ENCODE results near the gene LIN9.
"Not testable (repeated sequence)": the region's sequence is repeated elsewhere in the genome, so short reads cannot be mapped to it uniquely, and the experiment has no call there.

LIN9 gene

GRCh38 chr1:226210571-226211176 is 98.3 kb downstream of the LIN9 start:
- no peak for DNase-seq

GRCh38 chr1:226209307-226210059 is 99.5 kb downstream of the LIN9 start:
- no peak for DNase-seq

- DNase-seq, result no peak
Observed at GRCh38 chr1:226207048-226207447, 101.9 kb downstream of the LIN9 start.

DNA sequence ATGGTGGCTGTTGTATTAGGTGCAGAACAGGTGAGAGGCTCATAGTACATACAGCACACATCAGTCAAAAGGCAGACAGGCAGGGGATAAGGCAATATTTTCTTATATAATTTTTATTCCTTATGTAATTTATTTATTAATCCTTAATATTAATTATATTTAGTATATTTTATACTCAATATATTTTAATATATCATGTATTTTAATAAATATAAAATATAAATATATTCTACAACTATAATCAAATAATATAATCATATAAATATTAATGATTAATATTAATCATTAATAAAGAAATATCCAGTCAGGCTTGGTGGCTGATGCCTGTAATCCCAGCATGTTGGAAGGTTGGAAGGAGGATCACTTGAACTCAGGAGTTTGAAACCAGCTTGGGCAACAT is 104.8 kb downstream of the LIN9 start:
- no peak for DNase-seq

- DNase-seq, result no peak
Observed at GRCh38 chr1:226203655-226204054, 105.3 kb downstream of the LIN9 start.

- DNase-seq, result no peak
Observed at GRCh38 chr1:226203240-226203639, 105.7 kb downstream of the LIN9 start.

- not testable (repeated sequence) for DNase-seq
Observed at GRCh38 chr1:226202666-226203065, 106.3 kb downstream of the LIN9 start.

DNA sequence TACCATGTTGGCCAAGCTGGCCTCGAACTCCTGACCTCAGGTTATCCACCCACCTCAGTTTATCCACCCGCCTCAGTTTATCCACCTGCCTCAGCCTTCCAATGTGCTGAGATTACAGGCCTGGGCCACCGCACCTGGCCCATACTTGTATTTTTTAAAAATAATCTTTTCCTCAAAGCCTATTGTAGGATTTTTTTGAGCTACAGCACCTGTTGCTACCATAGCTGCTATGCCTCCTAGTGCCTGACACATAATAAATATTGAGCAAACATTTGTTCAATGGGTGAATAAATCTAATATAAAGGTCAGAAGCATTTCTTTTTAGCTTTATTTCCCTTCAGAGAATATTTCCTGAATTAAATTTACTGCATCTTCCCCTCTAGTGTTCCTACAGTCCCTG is 106.7 kb downstream of the LIN9 start:
- no peak for DNase-seq

- no peak for DNase-seq
Observed at GRCh38 chr1:226201029-226201593, 107.9 kb downstream of the LIN9 start.

DNA sequence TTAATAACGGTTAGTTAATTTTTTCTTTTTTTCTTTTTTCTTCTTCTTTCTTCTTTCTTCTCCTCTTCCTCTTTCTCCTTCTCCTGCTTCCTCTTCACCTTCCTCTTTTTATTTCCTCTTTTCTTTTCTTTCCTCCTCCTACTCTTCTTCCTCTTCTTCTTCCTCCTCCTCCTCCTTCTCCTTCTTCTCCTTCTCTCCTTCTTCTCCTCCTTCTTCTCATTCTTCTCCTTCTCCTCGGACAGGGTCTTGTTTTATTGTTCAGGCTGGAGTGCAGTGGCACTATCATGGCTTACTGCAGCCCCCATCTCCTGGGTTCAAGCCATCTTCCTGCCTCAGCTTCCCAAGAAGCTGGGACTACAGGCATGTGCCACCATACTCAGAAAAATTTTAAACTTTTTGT is 109.0 kb downstream of the LIN9 start:
- no peak for DNase-seq

DNA sequence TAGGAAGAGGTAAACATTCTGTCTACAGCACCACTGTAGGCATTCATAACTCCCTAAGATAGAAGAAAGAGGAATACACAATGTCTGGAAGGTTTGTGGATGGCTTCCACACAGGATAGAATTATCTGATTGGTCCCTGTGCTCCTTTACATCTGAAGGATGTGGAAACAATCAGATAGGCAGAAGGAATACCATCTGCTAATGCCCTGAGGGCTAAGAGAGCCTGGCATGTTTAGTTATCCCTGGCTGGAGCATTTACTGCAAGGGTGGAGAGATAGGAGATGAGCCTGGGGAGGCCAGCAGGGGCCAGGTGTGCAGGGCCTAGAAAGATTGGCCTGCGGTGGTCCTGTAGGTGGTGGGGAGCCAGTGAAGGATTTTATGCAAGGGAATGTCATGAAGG is 113.8 kb downstream of the LIN9 start:
- DNase-seq, result no peak

- DNase-seq, result no peak
Observed at GRCh38 chr1:226187380-226187779, 121.6 kb downstream of the LIN9 start.

DNA sequence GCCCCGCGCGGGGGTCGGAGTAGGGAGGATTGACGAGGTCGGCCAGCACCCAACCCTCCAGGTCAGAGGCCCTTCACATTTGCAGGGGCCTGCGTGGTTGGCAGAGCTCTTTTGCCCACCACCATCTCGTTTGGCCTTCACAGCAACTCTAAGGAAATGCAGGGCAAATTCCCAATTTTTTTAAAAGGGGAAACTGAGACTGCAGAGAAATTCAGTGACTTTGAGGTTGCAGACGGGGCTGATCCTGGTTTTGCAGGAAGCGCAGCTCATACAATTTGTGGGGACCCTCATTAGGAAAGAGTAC is 122.0 kb downstream of the LIN9 start:
- DNase-seq, result no peak

DNA sequence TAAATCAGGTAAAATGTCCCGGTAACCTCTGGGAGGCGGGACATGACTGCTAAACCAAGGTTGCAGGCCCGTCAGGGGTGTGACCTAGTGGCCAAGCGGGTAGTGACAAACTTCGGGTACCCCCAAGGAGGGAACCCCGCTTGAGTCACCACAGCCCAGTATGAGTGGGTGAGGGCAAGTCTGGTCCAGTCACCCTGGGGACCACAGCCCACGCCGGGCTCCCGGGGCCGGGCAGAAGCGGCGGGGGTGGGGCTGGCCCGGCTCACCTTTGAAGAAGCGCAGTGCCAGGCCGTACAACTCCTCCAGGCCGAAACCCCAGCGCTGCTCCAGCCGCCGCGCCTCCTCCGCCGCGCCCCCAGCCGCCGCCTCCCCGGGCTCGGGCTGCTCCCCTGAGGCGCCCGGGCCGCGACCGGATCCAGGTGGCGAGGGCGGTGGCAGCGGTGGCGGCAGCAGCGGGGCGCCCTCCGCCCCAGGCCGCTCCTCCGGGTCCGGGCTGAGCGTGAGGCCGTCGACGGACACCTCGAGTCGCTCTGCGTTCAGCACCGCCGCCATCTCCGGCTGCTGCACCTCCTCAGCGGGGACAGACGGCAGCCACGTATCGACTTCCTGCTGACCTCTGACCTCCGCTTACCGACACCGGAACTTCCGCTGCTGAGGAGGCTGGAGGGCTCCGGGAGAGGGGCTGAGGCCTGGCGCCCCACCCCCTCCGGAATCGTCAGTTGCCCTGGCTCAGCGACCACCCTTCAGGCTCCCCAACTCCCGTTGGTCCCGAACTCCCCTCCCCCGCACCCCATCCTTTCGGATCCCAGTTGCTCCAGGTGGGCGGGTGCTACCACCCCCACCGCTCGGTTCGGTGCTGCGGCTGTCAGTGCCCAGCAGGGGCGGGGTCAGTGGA is 122.6 kb downstream of the LIN9 start, which contains the start of gene ACBD3:
ACBD3 (minus strand) TSS at position 618 of the 895 bp plus-strand sequence; CDS start at position 552, 66 bp downstream.
- peak; percentile 90 for DNase-seq

DNA sequence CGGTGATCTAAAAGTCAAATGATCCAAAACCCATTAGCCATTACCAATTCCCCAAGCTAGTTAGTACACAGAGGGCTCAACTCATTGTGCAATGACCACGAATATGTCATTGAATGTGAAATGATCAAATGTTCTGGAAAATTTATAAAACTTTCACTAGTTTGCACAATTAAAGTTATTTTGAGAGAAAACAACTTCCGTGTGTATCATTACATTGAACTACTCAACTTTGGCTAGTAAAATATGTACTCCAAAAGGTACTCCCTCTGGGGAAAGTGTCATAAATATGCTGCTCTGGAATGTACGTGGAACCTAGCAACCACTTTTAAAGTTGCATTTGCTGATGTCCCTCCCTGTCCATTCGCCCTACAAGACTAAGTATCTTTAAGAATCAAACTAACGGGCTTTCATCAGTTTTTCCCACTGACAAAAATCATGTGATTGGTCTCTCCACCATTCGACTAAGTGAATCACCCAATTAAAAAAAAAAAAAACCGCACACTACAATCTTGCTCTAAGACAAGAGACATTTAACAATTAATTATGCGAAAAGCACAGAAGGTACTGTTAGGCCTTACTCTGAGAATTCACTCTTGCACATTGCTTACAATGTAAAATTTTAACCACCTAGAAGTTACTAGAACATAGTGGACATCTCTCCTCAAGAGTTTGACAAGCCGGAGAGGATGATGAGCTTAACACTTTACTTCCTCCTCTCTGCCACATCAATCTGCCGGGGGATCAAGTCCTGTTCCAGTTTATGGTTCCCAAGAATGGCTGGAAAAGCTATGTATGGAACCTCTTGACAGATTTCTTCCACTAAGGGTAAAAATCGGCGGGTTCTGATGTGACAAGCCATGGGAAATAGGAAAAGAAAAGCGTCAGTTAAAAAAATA is 123.6 kb downstream of the LIN9 start:
- peak; percentile 18 for DNase-seq

DNA sequence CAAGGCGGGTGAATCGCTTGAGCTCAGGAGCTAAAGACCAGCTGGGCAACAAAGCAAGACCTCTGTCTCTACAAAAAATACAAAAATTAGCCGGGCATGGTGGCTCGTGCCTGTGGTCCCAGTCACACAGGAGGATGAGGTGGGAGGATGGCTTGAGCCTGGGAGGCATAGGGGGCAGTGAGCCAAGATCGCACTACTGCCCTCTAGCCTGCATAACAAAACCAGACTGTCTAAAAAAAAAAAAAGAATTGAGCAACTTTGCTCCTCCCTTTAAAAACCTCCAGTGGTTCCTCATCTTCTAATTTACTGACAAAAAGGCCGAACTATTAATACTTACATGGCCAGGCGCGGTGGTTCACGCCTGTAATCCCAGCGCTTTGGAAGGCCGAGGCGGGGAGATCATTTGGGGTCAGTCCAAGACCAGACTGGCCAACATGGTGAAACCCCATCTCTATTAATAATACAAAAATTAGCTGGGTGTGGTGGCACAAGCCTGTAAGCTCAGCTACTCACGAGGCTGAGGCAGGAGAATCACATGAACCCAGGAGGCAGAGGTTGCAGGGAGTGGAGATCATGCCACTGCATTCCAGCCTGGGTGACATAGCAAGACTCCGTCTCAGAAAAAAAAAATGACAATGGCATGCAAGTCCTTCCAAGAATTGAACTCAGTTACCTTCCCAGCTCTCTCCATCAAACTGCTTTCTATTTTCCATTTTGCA is 126.8 kb downstream of the LIN9 start:
- DNase-seq, result peak; percentile 59

Data from fibroblast of skin of scalp (primary cell).